ENCODE measurements around the gene RNASEH2C. TPM values are rescaled to one million over a fixed set of nuclear protein-coding genes. Genes with fewer than 3 reads are reported as not detected.

Gene RNASEH2C
- total RNA-seq, 1 donor from 2014 or later = 39.7 TPM

DNA sequence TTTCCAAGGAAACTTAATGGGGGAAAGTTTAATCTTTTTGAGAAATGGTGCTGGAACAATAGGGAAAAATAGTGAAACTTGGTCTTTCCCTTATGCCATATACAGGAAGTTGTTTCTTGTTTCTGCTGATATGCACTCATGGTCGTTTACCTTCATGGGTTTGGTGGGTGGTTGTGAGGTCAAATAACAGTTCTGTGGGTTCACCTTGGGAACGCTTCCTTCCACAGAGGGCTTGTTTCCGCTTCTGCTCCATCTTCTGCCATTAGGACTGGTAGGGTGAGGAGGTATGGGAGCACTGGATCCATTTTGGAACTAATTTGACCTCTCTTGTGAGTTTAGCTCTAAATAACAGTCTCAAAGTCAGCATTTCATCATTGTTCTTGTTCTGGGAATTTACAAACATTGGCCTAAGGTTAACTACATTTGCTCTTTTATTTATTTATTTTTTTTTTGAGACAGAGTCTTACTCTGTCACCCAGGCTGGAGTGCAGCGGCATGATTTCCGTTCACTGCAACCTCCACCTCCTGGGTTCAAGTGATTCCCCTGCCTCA lies 40.3 kb downstream of the RNASEH2C start:
- no peaks in the 10 kb centered on the region for H3K9me3 ChIP-seq (replicated peaks)
- TF ChIP-seq, protein P1, sequence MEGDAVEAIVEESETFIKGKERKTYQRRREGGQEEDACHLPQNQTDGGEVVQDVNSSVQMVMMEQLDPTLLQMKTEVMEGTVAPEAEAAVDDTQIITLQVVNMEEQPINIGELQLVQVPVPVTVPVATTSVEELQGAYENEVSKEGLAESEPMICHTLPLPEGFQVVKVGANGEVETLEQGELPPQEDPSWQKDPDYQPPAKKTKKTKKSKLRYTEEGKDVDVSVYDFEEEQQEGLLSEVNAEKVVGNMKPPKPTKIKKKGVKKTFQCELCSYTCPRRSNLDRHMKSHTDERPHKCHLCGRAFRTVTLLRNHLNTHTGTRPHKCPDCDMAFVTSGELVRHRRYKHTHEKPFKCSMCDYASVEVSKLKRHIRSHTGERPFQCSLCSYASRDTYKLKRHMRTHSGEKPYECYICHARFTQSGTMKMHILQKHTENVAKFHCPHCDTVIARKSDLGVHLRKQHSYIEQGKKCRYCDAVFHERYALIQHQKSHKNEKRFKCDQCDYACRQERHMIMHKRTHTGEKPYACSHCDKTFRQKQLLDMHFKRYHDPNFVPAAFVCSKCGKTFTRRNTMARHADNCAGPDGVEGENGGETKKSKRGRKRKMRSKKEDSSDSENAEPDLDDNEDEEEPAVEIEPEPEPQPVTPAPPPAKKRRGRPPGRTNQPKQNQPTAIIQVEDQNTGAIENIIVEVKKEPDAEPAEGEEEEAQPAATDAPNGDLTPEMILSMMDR (IDR thresholded peaks at IDR 0.05; ENCODE audit: borderline replicate concordance) = no peak
- no peak overlapping the region for H3K4me3 ChIP-seq
- intact Hi-C loops (cut with micrococcal nuclease) = no loop called here
- no peak for DNase-seq
- no peaks in the 10 kb centered on the region for H3K27me3 ChIP-seq (ENCODE audit: low read depth)
- no peaks in the 10 kb centered on the region for H3K4me1 ChIP-seq
- H3K36me3 ChIP-seq = no peaks in the 10 kb centered on the region
- H3K27ac ChIP-seq (replicated peaks) = no peak overlapping the region

GRCh38 chr11:65672982-65673381 lies 47.6 kb downstream of the RNASEH2C start:
- no peak overlapping the region for H3K4me3 ChIP-seq
- no peaks in the 10 kb centered on the region for H3K36me3 ChIP-seq
- intact Hi-C loops (cut with micrococcal nuclease) = no loop called here
- no peaks in the 10 kb centered on the region for H3K27me3 ChIP-seq (ENCODE audit: low read depth)
- H3K27ac ChIP-seq (replicated peaks) = no peak overlapping the region
- DNase-seq = no peak
- H3K9me3 ChIP-seq (replicated peaks) = no peaks in the 10 kb centered on the region
- no peaks in the 10 kb centered on the region for H3K4me1 ChIP-seq
- TF ChIP-seq, protein P1 (IDR thresholded peaks at IDR 0.05; ENCODE audit: borderline replicate concordance) = no peak

- Histone ChIP-seq H3K27ac (replicated peaks) (no peak overlapping the region), H3K27me3 (ENCODE audit: low read depth) (no peaks in the 10 kb centered on the region), H3K4me3 (no peak overlapping the region), H3K9me3 (replicated peaks) (no peaks in the 10 kb centered on the region), H3K36me3 (no peaks in the 10 kb centered on the region), H3K4me1 (no peaks in the 10 kb centered on the region)
- TF ChIP-seq, protein P1 (IDR thresholded peaks at IDR 0.05; ENCODE audit: borderline replicate concordance) = no peak
- DNase-seq = no peak
- intact Hi-C loops (cut with micrococcal nuclease) = no loop called here
These were observed 48.3 kb downstream of the RNASEH2C start for GRCh38 chr11:65672180-65672860.

Other genes with a start within 250 kb of the RNASEH2C start
- 6,576 TPM for gene MALAT1, start 221.8 kb downstream of the RNASEH2C start, total RNA-seq
- 60.2 TPM for gene SCYL1, start 195.7 kb downstream of the RNASEH2C start, total RNA-seq
- gene LTBP3, start 162.4 kb downstream of the RNASEH2C start, total RNA-seq = 80.3 TPM
- 21.1 TPM for gene ZNRD2, start 150.3 kb downstream of the RNASEH2C start, total RNA-seq
- gene FAM89B, start 148.3 kb downstream of the RNASEH2C start, total RNA-seq = 40.9 TPM
- gene EHBP1L1, start 144.7 kb downstream of the RNASEH2C start, total RNA-seq = 69.5 TPM
- gene KCNK7, start 125.0 kb downstream of the RNASEH2C start, total RNA-seq = 0.85 TPM
- 32.4 TPM for gene MAP3K11, start 106.6 kb downstream of the RNASEH2C start, total RNA-seq
- 11.9 TPM for gene PCNX3, start 105.0 kb downstream of the RNASEH2C start, total RNA-seq
- 21.0 TPM for gene SIPA1, start 82.7 kb downstream of the RNASEH2C start, total RNA-seq
- gene RELA, start 57.9 kb downstream of the RNASEH2C start, total RNA-seq = 33.8 TPM
- 47.0 TPM for gene KAT5, start 8.5 kb downstream of the RNASEH2C start, total RNA-seq
- 5.4 TPM for gene AP5B1, start 60.2 kb upstream of the RNASEH2C start, total RNA-seq
- gene OVOL1, start 66.3 kb upstream of the RNASEH2C start, total RNA-seq = not detected
- gene SNX32, start 113.2 kb upstream of the RNASEH2C start, total RNA-seq = not detected
- 299 TPM for gene CFL1, start 137.4 kb upstream of the RNASEH2C start, total RNA-seq
- 31.5 TPM for gene MUS81, start 139.6 kb upstream of the RNASEH2C start, total RNA-seq
- gene EFEMP2, start 152.0 kb upstream of the RNASEH2C start, total RNA-seq = 85.1 TPM
- gene CTSW, start 159.0 kb upstream of the RNASEH2C start, total RNA-seq = 0.49 TPM
- gene FIBP, start 167.7 kb upstream of the RNASEH2C start, total RNA-seq = 42.2 TPM
- gene CCDC85B, start 169.9 kb upstream of the RNASEH2C start, total RNA-seq = 32.7 TPM
- gene FOSL1, start 179.6 kb upstream of the RNASEH2C start, total RNA-seq = 0.47 TPM
- gene C11orf68, start 198.3 kb upstream of the RNASEH2C start, total RNA-seq = 37.3 TPM
- gene DRAP1, start 198.6 kb upstream of the RNASEH2C start, total RNA-seq = 94.7 TPM
- not detected for gene TSGA10IP, start 224.7 kb upstream of the RNASEH2C start, total RNA-seq
- gene SART1, start 240.9 kb upstream of the RNASEH2C start, total RNA-seq = 30.7 TPM

All from left ventricle myocardium inferior (tissue), 1 donor.